Measurements from ENCODE around the gene E2F8. TPM values are rescaled to one million over a fixed set of nuclear protein-coding genes. Genes with fewer than 3 reads are reported as not detected.

The E2F8 gene
- total and polyA plus RNA-seq, 3 donors from 2014 or later, result 1.1 to 5.3 (median 1.3) TPM

DNA sequence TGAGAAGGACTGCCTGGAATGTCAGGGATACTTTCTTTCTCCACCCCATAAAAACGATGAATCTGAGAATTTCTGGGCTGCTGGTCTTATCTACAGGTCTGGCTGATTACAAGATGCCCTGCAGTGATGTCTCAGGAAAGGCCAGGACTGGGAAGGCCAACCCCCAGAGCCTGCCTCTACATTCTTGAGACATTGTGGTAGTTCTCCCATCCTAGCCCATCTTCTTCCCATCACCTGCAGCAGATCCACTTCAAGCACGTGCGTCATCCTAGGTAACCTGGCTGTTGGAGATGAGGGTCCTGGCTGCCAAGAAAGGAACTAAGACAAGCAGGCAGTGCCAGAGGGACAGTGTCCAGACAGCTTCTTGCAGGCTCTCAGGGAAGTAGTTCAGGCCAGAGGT is 44.1 kb upstream of the E2F8 start:
- H3K27ac ChIP-seq, result no peak overlapping the region
- TF ChIP-seq, protein P1, sequence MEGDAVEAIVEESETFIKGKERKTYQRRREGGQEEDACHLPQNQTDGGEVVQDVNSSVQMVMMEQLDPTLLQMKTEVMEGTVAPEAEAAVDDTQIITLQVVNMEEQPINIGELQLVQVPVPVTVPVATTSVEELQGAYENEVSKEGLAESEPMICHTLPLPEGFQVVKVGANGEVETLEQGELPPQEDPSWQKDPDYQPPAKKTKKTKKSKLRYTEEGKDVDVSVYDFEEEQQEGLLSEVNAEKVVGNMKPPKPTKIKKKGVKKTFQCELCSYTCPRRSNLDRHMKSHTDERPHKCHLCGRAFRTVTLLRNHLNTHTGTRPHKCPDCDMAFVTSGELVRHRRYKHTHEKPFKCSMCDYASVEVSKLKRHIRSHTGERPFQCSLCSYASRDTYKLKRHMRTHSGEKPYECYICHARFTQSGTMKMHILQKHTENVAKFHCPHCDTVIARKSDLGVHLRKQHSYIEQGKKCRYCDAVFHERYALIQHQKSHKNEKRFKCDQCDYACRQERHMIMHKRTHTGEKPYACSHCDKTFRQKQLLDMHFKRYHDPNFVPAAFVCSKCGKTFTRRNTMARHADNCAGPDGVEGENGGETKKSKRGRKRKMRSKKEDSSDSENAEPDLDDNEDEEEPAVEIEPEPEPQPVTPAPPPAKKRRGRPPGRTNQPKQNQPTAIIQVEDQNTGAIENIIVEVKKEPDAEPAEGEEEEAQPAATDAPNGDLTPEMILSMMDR (IDR thresholded peaks at IDR 0.05), result no peak
- no peak for TF ChIP-seq POLR2A (IDR thresholded peaks at IDR 0.05)
- DNase-seq, result no peak

DNA sequence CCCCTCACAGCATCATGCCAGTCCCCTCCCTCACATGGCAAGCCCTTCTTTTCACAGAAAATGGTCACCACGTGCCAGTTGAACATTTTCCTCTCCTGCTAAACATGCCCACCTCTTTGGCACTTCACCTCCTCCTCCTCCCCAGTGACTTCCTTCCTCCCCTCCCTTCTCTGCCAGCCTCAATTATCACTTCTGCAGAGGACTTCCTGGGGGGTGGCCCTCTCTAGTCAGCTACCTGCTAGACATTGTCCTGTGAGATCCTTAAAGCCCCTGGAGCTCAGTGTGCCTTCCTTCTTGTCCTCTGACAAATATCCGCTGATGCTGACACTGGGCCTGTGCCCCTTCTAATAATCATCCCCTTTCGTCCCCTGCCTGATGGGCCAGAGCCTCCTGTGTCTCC is 43.2 kb upstream of the E2F8 start:
- intact Hi-C loops (cut with DNase I; ENCODE audit: low total_unique reads), result no loop called here
- H3K4me1 ChIP-seq, result no peaks in the 10 kb centered on the region
- no peaks in the 10 kb centered on the region for H3K27me3 ChIP-seq
- no peak for DNase-seq
- H3K9me3 ChIP-seq, result no peaks in the 10 kb centered on the region
- no peak overlapping the region for H3K27ac ChIP-seq
- H3K4me3 ChIP-seq, result no peak overlapping the region
- no peaks in the 10 kb centered on the region for H3K36me3 ChIP-seq (ENCODE audit: low read depth, missing control alignments)
- 61 to 74% methylated on average over 3 of the region's 3 CpGs for WGBS, 2 donors
- TF ChIP-seq, protein P1 (IDR thresholded peaks at IDR 0.05), result no peak
- no peak for TF ChIP-seq POLR2A (IDR thresholded peaks at IDR 0.05)

More for the DNA sequence above, 44.1 kb upstream of the E2F8 start:
- H3K27me3 ChIP-seq, result no peaks in the 10 kb centered on the region
- intact Hi-C loops (cut with DNase I; ENCODE audit: low total_unique reads), result no loop called here
- no peak overlapping the region for H3K4me3 ChIP-seq
- WGBS, 2 donors, result 71 to 79% methylated on average over 3 of the region's 3 CpGs
- H3K9me3 ChIP-seq, result no peaks in the 10 kb centered on the region
- H3K36me3 ChIP-seq (ENCODE audit: low read depth, missing control alignments), result no peaks in the 10 kb centered on the region
- no peaks in the 10 kb centered on the region for H3K4me1 ChIP-seq

DNA sequence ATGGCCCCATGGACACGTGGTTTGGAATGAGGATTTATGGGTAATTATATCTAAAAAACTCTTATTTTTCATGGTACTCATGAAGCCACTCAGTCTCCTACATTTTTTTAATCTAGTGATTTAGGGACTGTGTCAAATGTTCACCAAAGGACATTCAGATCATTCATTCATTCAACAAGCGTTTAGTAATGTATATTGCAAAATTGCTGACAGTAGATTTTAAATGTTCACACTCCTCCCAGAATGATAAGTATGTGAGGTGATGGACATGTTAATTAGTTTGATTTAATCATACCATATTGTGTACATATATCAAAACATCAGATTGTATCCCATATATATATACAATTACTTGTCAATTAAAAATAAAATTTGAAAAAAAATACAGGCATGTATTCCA is 40.8 kb upstream of the E2F8 start:
- no peak for DNase-seq
- TF ChIP-seq, protein P1 (IDR thresholded peaks at IDR 0.05), result no peak
- TF ChIP-seq POLR2A (IDR thresholded peaks at IDR 0.05), result no peak
- Histone ChIP-seq H3K27ac (no peak overlapping the region), H3K27me3 (no peaks in the 10 kb centered on the region), H3K36me3 (ENCODE audit: low read depth, missing control alignments) (no peaks in the 10 kb centered on the region), H3K9me3 (no peaks in the 10 kb centered on the region), H3K4me1 (no peaks in the 10 kb centered on the region), H3K4me3 (no peak overlapping the region)
- WGBS, 2 donors, result 70 to 74% methylated on average over 2 of the region's 2 CpGs
- intact Hi-C loops (cut with DNase I; ENCODE audit: low total_unique reads), result no loop called here

DNA sequence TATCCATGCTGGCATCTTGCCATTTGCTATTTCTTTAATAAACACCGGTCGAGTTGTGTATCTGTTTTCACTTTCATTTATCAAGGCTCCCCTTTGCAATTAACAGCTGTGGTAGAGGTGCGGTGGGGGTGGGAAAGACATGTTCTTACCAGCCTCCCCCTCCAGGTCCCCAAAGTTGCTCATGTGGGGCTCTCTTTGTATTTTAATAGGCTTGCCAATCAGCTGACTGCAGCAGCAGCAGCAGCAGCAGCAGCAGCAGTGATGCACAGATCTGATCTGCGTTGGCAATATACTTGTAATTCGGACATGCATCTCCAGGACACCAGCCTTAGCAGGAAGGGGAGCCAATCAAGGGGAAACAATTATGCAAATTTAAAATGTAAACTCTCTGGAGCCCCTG is 40.3 kb upstream of the E2F8 start:
- Histone ChIP-seq H3K36me3 (ENCODE audit: low read depth, missing control alignments) (no peaks in the 10 kb centered on the region), H3K27ac (no peak overlapping the region), H3K4me3 (no peak overlapping the region), H3K9me3 (no peaks in the 10 kb centered on the region), H3K27me3 (no peaks in the 10 kb centered on the region), H3K4me1 (no peaks in the 10 kb centered on the region)
- 22 to 46% methylated on average over 5 of the region's 5 CpGs for WGBS, 2 donors
- TF ChIP-seq POLR2A (IDR thresholded peaks at IDR 0.05), result no peak
- TF ChIP-seq, protein P1 (IDR thresholded peaks at IDR 0.05), result no peak
- no peak for DNase-seq
- intact Hi-C loops (cut with DNase I; ENCODE audit: low total_unique reads), result no loop called here

DNA sequence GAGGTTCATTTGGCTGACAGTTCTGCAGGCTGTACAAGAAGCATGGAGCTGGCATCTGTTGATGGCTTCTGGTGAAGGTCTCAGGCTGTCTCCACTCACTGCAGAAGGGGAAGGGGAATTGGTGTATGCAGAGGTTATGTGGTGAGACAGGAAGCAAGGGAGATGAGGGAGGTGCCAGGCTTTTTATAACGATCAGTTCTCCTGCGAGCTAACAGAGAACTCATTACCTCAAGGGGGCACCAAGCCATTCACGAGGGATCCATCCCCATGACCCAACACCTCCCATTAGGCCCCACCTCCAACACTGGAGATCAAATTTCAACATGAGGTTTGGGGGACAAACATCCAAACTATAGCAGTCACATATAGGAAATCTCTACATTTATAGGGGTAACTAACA is 38.7 kb upstream of the E2F8 start:
- no peak overlapping the region for H3K27ac ChIP-seq
- no peaks in the 10 kb centered on the region for H3K4me1 ChIP-seq
- 42 to 57% methylated on average over 3 of the region's 3 CpGs for WGBS, 2 donors
- DNase-seq, result no peak
- no peak overlapping the region for H3K4me3 ChIP-seq
- H3K36me3 ChIP-seq (ENCODE audit: low read depth, missing control alignments), result no peaks in the 10 kb centered on the region
- intact Hi-C loops (cut with DNase I; ENCODE audit: low total_unique reads), result no loop called here
- TF ChIP-seq POLR2A (IDR thresholded peaks at IDR 0.05), result no peak
- TF ChIP-seq, protein P1 (IDR thresholded peaks at IDR 0.05), result no peak
- H3K27me3 ChIP-seq, result no peaks in the 10 kb centered on the region
- H3K9me3 ChIP-seq, result no peaks in the 10 kb centered on the region

All from testis (tissue), 3 donors.